Loucy (cell line): ENCODE data around the gene CYSLTR2.

Source experiments
- CTCF ChIP-seq: fragments of 200-600 bp; sonication (generic); conservative IDR thresholded peaks from 2 replicates; pipeline ENCODE4 v1.5.1; 2014; ENCODE audit warnings: mild to moderate bottlenecking, antibody characterized with exemption, low read length
- EZH2phosphoT487 ChIP-seq: fragments of 200-600 bp; IDR thresholded peaks from 2 replicates; pipeline ENCODE4 v1.6.1; 2018; ENCODE audit warnings: antibody characterized with exemption, mild to moderate bottlenecking, moderate library complexity, borderline replicate concordance

GRCh38 chr13:48667136-48667535 is 13.4 kb downstream of the CYSLTR2 start:
- TF ChIP-seq CTCF: no peak
- TF ChIP-seq EZH2phosphoT487: no peak
